ENCODE measurements around the gene OR5M8. TPM values are rescaled to one million over a fixed set of nuclear protein-coding genes. Genes with fewer than 3 reads are reported as not detected.

The OR5M8 gene
- not detected for total RNA-seq

DNA sequence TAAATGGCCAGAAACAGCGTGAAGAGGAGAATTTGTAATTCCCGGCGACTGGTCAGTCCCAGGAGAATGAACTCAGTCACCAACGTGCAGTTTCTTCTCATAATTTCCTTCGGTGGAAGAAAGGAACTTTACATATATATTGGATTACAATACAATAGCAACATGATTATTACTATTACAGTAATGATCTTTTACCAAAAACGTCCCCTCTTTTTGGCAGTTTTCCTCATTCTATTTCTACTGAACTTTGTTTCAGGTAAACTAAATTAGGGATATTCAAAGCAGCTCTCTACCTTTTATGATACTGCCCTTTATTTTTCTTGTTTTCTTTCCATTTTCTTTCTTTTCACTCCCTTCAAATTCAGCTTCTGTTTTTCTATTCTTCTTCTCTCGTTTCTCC, at the start of gene OR5M8:
Gene OR5M8 (minus strand): TSS at position 101 of the 400 bp plus-strand sequence. CDS start 0 bp downstream, at position 101.
- Histone ChIP-seq H3K4me3 (no peak within 1 kb of the TSS), H3K36me3 (no peaks in the 10 kb centered on the region), H3K27ac (no peak within 1 kb of the TSS), H3K27me3 (no peaks in the 10 kb centered on the region), H3K4me1 (no peaks in the 10 kb centered on the region), H3K9me3 (peaks cover 0 to 6% of the 10 kb centered on the region in 2 donors)
- TF ChIP-seq CTCF (IDR thresholded peaks at IDR 0.05), result no peak
- no peak for DNase-seq (ENCODE audit: low spot score)

- Histone ChIP-seq H3K4me1 (no peaks in the 10 kb centered on the region), H3K27ac (no peak overlapping the region), H3K9me3 (no peaks in the 10 kb centered on the region), H3K4me3 (no peak overlapping the region), H3K36me3 (no peaks in the 10 kb centered on the region), H3K27me3 (no peaks in the 10 kb centered on the region)
- DNase-seq (ENCODE audit: low spot score), result no peak
- TF ChIP-seq CTCF (IDR thresholded peaks at IDR 0.05), result no peak
Observed at GRCh38 chr11:56533054-56533740, 42.0 kb upstream of the OR5M8 start.

- H3K36me3 ChIP-seq, result no peaks in the 10 kb centered on the region
- no peaks in the 10 kb centered on the region for H3K9me3 ChIP-seq
- no peak overlapping the region for H3K27ac ChIP-seq
- no peak overlapping the region for H3K4me3 ChIP-seq
- no peaks in the 10 kb centered on the region for H3K27me3 ChIP-seq
- no peak for TF ChIP-seq CTCF (IDR thresholded peaks at IDR 0.05)
- no peaks in the 10 kb centered on the region for H3K4me1 ChIP-seq
- DNase-seq (ENCODE audit: low spot score), result no peak
Observed at GRCh38 chr11:56531856-56532255, 40.7 kb upstream of the OR5M8 start.

- no peak for TF ChIP-seq CTCF (IDR thresholded peaks at IDR 0.05)
Observed at GRCh38 chr11:56522008-56522407, 30.8 kb upstream of the OR5M8 start.

DNA sequence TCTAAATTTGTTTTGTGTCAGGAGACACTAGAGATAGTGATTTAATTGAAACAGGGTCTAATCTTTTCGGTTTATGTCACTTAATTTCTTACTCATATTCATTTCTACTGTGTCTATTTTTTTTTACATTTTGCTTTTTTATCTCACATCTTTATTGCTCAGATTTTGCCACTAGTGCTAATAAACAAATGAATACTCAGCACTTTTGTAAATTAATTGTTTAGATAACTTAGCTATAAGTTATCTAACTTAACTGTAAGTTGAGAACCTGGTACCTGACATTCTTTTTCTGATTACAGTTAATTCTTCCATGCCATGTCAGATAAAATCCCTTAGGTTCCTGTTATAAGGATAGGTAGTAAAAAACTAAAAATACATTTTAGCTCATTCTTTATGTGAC, 22.1 kb upstream of the OR5M8 start:
- Histone ChIP-seq H3K36me3 (no peaks in the 10 kb centered on the region), H3K9me3 (no peaks in the 10 kb centered on the region), H3K27me3 (no peaks in the 10 kb centered on the region), H3K4me3 (no peak overlapping the region), H3K4me1 (no peaks in the 10 kb centered on the region), H3K27ac (no peak overlapping the region)
- no peak for DNase-seq (ENCODE audit: low spot score)
- no peak for TF ChIP-seq CTCF (IDR thresholded peaks at IDR 0.05)

More at GRCh38 chr11:56522008-56522407, 30.8 kb upstream of the OR5M8 start:
- H3K9me3 ChIP-seq, result no peaks in the 10 kb centered on the region
- H3K36me3 ChIP-seq, result no peaks in the 10 kb centered on the region
- no peaks in the 10 kb centered on the region for H3K27me3 ChIP-seq
- no peak for DNase-seq (ENCODE audit: low spot score)
- H3K4me1 ChIP-seq, result no peaks in the 10 kb centered on the region
- H3K27ac ChIP-seq, result no peak overlapping the region
- no peak overlapping the region for H3K4me3 ChIP-seq

GRCh38 chr11:56509439-56509838, 18.3 kb upstream of the OR5M8 start:
- no peak for DNase-seq (ENCODE audit: low spot score)
- H3K4me3 ChIP-seq, result no peak overlapping the region
- H3K27me3 ChIP-seq, result no peaks in the 10 kb centered on the region
- TF ChIP-seq CTCF (IDR thresholded peaks at IDR 0.05), result no peak
- no peaks in the 10 kb centered on the region for H3K4me1 ChIP-seq
- no peak overlapping the region for H3K27ac ChIP-seq
- no peaks in the 10 kb centered on the region for H3K36me3 ChIP-seq
- no peaks in the 10 kb centered on the region for H3K9me3 ChIP-seq
